HG03196 (cell line): ENCODE results near the gene ETV1.
"Not testable (repeated sequence)": the region's sequence is repeated elsewhere in the genome, so short reads cannot be mapped to it uniquely, and the experiment has no call there.

ENCODE experiments used
- ATAC-seq: cut with Tn5 transposase; IDR thresholded peaks from one replicate; pipeline ENCODE4 v1.9.1; 2021; ENCODE audit not compliant: unreplicated experiment

ETV1 gene

GRCh38 chr7:13933091-13933490, 56.4 kb downstream of the ETV1 start:
- ATAC-seq = no peak

GRCh38 chr7:13932131-13932530, 57.3 kb downstream of the ETV1 start:
- no peak for ATAC-seq

GRCh38 chr7:13921062-13921461, 68.4 kb downstream of the ETV1 start:
- no peak for ATAC-seq

GRCh38 chr7:13920053-13920697, 69.3 kb downstream of the ETV1 start:
- ATAC-seq = no peak

GRCh38 chr7:13918333-13918732, 71.1 kb downstream of the ETV1 start:
- not testable (repeated sequence) for ATAC-seq

GRCh38 chr7:13917103-13917502, 72.4 kb downstream of the ETV1 start:
- not testable (repeated sequence) for ATAC-seq

GRCh38 chr7:13915891-13916290, 73.6 kb downstream of the ETV1 start:
- no peak for ATAC-seq

GRCh38 chr7:13912715-13913278, 76.7 kb downstream of the ETV1 start:
- ATAC-seq = no peak

- ATAC-seq = no peak
These were observed 77.6 kb downstream of the ETV1 start for GRCh38 chr7:13911909-13912308.

GRCh38 chr7:13910805-13911551, 78.5 kb downstream of the ETV1 start:
- no peak for ATAC-seq

- ATAC-seq = no peak
These were observed 80.6 kb downstream of the ETV1 start for GRCh38 chr7:13908667-13909397.

GRCh38 chr7:13907831-13908230, 81.6 kb downstream of the ETV1 start:
- ATAC-seq = no peak

GRCh38 chr7:13904689-13905088, 84.8 kb downstream of the ETV1 start:
- no peak for ATAC-seq

GRCh38 chr7:13904007-13904406, 85.5 kb downstream of the ETV1 start:
- ATAC-seq = no peak

GRCh38 chr7:13901577-13901976, 87.9 kb downstream of the ETV1 start:
- no peak for ATAC-seq

- no peak for ATAC-seq
These were observed 90.4 kb downstream of the ETV1 start for GRCh38 chr7:13898957-13899670.

GRCh38 chr7:13897819-13898218, 91.6 kb downstream of the ETV1 start:
- no peak for ATAC-seq

- no peak for ATAC-seq
These were observed 94.5 kb downstream of the ETV1 start for GRCh38 chr7:13894954-13895353.

GRCh38 chr7:13894377-13894776, 95.1 kb downstream of the ETV1 start:
- ATAC-seq = no peak

- ATAC-seq = no peak
These were observed 98.7 kb downstream of the ETV1 start for GRCh38 chr7:13890793-13891192.

- ATAC-seq = no peak
These were observed 103.1 kb downstream of the ETV1 start for GRCh38 chr7:13886356-13886755.
